ENCODE results near the gene C17orf113.

- TF ChIP-seq CTCF (conservative IDR thresholded peaks at IDR 0.05; ENCODE audit: low read depth, low read length) (no peak), EZH2 (IDR thresholded peaks at IDR 0.05; ENCODE audit: low read length, unreplicated experiment) (no peak), EZH2phosphoT487 (IDR thresholded peaks at IDR 0.05; ENCODE audit: borderline replicate concordance, low read length) (no peak)
Measured at GRCh38 chr17:42087042-42087701, 36.8 kb upstream of the C17orf113 start.
